GM12872 (cell line): ENCODE data around the gene PEX11G.

Experiments
- CTCF ChIP-seq: IDR thresholded peaks from 3 replicates; pipeline ENCODE4 v1.5.1; 2011; ENCODE audit warnings: low read depth, mild to moderate bottlenecking, low read length, moderate library complexity; ENCODE audit not compliant: insufficient read depth

The PEX11G gene

GRCh38 chr19:7488736-7489353, at the start of gene PEX11G:
PEX11G (minus strand) TSS chr19:7489035; CDS start chr19:7489010, 25 bp downstream.
- no peak for TF ChIP-seq CTCF

GRCh38 chr19:7535998-7536695, 47.3 kb upstream of the PEX11G start:
- no peak for TF ChIP-seq CTCF

- TF ChIP-seq CTCF, result no peak
Observed at GRCh38 chr19:7535047-7535997, 46.5 kb upstream of the PEX11G start, which contains the start of gene PNPLA6. PNPLA6 (plus strand) TSS chr19:7535717; CDS start chr19:7535789, 72 bp downstream.

GRCh38 chr19:7534531-7535046, 45.8 kb upstream of the PEX11G start:
- TF ChIP-seq CTCF, result no peak

- no peak for TF ChIP-seq CTCF
Observed at GRCh38 chr19:7533925-7534480, 45.2 kb upstream of the PEX11G start.

- TF ChIP-seq CTCF, result no peak
Observed at GRCh38 chr19:7533281-7533885, 44.5 kb upstream of the PEX11G start.
